ENCODE measurements around the gene NAALAD2.

GRCh38 chr11:90192869-90193582 is 58.6 kb downstream of the NAALAD2 start:
- TF ChIP-seq CTCF (IDR thresholded peaks at IDR 0.05; ENCODE audit: insufficient read depth, low read length, poor library complexity, severe bottlenecking) (no peak), EZH2phosphoT487 (conservative IDR thresholded peaks at IDR 0.05; ENCODE audit: low read length) (no peak)
